Mucosa of gallbladder (tissue), 1 donor: ENCODE results near the gene SLC32A1. TPM values are rescaled to one million over a fixed set of nuclear protein-coding genes. Genes with fewer than 3 reads are reported as not detected.

ENCODE experiments used
- DNase-seq: peaks from one replicate; pipeline ENCODE4 v3.0.0-alpha.2; 2020; ENCODE audit warnings: low spot score
- total RNA-seq: library from RNA; stranded (reverse); gene quantifications from one replicate; pipeline ENCODE4 v1.2.1, GENCODE V29; 2021
- donor health status: DM: no; HTN: no; CAD: no.

Gene SLC32A1, protein sequence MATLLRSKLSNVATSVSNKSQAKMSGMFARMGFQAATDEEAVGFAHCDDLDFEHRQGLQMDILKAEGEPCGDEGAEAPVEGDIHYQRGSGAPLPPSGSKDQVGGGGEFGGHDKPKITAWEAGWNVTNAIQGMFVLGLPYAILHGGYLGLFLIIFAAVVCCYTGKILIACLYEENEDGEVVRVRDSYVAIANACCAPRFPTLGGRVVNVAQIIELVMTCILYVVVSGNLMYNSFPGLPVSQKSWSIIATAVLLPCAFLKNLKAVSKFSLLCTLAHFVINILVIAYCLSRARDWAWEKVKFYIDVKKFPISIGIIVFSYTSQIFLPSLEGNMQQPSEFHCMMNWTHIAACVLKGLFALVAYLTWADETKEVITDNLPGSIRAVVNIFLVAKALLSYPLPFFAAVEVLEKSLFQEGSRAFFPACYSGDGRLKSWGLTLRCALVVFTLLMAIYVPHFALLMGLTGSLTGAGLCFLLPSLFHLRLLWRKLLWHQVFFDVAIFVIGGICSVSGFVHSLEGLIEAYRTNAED
- not detected for total RNA-seq

DNA sequence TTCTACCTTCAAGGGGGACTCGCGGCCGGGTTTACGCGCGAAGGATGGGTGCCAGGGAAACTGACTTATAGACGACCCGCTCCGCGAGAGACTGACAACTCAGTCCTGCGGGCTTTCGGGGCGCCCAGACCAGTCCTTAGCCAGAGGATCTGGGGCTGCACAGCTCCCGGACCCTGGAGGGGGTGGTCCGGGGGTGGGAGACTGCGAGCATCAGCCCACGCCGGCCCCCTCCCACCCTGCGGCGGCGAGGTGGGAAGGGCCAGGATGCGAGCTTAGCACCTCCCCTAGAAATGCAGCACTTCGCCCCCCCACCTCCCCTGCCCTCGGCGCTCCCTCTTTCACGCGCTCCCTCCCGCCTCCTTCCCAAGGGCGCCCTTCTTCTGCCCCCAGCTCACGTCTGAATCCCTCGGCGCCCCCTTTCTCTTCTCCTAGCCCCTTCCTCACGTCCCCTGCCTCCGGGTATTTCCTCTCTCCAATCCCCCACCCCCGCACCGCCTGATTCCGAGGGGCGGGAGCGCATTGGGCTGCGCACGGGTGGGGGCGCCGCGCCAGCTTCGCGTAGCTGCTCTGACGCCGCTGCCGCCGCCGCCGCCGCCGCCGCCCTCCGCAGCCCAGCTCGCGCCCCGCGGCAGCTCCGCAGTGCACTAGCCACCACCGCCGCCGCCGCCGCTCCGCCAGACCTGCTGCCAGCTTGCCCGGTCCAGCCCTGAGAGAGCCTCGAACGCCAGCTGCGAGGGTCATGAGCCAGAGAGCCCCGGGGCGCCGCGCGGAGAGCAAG is at the start of gene SLC32A1:
Gene SLC32A1 (plus strand): TSS at position 639 of the 778 bp plus-strand sequence. CDS start 239 bp downstream, outside the sequence.
- DNase-seq, result no peak

DNA sequence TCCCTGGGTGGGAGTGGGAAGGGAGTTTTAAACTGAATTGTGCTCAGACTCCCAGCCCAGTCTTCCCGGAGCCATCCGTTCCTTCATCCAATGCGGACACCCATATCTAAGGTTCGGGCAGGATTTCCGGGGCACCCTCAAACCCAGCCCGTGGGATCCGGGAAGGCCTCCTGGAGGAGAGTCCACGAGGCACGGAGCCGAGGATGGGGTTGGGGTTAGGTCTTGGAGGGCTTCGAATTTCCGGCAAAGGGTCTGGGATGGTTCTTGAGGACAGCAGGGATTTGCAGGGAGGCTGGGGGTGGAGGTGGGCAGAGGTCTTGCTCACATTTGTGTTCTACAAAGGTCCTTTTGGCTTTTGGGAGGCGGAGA is 49.5 kb upstream of the SLC32A1 start:
- DNase-seq, result no peak

DNA sequence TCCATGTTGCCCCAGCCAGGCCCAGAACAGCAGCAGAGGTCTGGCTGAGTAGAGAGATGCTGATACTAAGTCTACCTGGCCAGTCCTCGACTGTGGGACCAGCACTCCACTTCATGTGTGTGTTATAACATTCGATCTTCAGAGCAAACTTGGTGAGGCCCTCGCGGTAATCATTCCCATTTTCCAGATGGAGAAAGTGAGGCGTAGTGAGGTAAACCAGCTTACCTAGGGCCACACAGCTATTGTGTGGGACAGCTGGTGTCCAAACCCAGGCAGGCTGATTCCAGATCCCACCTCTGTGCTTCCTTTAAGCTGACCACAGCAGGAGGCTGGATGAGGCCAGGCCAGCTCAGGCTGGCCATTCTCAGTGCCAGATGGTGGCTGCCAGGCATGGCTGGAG is 47.7 kb upstream of the SLC32A1 start:
- DNase-seq, result no peak

DNA sequence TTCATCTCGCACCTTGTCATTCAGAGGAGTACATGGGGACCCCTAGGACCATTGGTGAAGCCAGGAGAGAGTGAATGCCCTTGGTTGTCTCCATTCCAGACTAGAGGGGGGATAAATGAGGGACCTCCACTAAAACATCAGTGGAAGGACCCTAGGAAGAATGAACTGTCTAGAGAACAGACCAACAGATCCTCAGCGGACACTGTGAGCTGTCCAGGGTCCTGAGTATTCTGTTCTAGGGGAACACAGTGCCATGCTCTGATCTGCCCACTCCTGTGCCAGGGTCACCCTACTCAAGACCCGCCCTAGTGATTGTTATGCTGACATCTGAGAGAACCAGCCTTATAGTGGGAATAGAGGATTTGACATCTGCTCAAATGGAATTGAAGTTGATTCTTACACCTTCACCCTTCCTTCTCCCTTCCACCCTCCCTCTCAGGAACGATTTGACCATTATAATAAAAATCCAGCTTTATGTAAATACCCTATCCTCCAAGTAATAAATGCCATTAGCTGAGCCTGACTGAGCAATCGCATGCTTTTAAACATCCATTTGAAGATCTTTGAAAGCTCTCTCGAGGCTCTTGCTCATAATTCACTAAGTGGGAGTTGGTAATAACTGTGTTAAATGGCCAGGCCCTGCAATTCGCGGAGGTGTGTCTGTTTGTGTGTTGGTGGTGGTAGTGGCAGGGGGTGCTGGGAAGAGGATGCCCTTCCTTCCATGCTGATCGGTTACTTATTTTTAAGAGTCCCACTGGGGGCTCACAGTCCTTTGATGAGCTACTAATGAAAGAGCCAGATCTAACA is 43.6 kb upstream of the SLC32A1 start:
- peak; percentile 26 for DNase-seq

DNA sequence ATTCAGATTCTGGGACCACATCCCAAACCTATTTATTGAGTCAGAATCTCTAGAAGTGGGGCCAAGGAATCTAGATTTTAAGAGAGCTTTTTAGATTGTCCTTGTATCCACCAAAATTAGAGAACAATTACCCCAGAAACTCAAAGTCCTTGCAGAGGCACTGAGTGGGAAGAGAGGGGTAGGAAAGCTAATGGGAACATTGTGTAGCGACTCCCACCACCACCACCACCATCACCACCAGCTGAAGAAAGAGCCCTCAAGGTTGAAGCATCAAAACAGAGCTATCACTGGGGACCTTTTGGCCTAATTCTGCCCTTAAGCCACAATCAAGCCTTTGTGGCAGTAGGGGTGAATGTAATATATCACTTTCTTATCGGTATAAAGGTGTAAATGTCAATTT is 39.0 kb upstream of the SLC32A1 start:
- DNase-seq, result no peak

DNA sequence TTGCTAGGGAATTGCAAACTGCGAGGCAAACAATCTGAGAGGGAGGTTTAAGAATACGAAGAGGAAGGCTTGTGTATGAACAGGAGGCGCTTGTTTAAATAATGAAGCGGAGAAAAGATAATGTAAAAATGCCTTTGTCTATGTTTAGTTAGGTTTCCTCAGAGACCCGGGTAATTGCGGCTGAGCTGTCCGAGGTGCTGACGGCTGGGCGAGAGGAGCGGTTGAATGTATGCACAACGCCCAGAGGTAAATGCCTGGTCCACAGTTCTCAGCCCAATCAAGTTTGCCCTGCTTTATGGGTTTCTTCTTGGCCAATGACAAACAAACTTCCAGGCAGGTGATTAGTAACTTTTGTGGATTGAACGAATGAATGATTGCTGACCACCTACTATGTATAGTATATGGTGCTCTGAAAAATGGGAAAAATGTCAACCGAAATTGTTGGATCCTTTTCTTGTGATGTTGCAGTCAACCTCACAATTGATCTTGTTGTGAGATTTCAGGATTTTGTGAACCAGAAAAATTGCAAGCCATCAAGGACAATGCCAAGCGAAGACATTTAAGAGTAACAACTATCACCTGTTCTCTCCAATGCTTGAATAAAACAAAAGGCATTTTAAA is 38.3 kb upstream of the SLC32A1 start:
- peak; percentile 64 for DNase-seq

DNA sequence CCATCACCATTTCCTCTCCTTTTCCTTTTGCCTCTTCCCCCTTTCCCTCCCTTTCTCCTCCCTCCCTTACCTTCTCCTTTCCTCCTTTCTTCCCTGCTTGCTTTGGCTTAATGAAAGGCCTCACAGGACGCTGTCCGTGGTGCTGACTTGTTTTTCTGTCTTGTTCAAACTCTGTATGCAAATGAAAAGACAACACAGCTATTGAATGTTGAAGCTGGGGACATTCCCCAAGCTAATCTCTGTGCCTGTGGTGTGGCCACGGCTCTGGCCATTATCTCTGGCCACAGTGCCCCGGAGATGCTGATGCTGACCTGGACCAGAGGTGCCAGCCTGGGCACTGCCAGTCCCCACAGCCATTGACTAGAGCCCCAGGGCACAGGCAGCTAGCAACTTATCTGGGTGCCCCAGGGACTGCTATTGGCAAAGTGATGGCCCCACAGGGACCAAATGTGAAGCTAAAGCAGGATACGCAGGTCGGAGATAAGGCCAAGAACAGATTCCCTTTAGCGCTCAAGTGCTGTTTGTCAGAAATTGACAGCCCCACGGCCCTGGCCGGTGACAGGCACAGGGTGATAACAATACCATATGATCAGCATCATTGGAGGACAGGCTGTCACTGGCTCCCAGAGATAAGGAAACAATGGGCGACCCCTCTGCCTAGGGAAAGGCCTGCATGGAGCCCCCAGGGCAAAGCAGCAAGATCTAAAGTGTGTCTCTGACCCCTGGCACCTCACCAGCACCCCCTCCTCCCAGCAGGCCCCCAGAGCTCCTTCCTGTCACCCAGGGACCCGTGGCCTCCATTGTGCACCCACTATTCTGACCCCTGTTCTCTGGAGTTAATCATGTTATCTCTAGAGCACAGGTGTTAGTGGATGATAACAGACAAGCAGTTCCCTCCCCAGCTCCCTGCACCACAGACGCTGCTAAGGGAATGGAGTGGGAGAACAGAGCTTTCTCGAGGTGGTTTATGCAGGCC is 31.6 kb upstream of the SLC32A1 start:
- peak; percentile 69 for DNase-seq

DNA sequence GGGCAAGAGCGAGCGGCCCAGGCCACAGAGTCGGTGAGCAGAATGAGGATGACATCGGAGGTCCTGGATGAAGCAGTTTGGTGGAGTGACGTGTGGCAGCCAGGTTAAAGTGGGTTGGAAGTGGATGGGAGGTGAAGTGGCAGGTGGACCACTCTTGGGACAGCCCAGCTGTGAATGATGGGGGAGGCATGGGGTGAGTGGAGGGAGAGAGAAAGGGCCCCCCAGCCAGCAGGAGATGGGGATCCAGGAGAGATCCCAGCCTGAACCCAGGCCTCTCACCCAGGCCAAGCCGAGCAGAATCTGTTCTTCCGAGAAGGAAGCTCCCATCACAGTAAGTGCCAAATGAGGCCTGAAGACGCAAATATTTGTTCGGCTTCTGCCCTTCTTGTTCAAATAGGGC is 27.0 kb upstream of the SLC32A1 start:
- DNase-seq, result no peak

DNA sequence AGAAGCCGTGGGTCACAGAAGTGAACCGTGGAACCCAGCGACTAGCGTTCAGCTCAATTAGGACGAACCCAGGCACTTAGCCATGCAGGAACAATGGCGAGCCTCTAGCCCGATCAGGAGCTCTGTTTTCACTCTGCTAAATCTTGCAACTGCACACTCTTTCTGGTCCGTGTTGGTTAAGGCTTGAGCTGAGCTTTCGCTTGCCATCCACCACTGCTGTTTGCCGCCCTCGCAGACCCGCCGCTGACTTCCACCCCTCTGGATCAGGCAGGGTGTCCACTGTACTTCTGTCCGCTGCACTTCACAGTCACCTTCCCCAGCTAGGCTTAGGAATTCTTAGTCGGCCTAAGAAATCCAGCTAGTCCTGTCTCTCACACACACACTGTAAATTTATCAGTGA is 25.7 kb upstream of the SLC32A1 start:
- no peak for DNase-seq

DNA sequence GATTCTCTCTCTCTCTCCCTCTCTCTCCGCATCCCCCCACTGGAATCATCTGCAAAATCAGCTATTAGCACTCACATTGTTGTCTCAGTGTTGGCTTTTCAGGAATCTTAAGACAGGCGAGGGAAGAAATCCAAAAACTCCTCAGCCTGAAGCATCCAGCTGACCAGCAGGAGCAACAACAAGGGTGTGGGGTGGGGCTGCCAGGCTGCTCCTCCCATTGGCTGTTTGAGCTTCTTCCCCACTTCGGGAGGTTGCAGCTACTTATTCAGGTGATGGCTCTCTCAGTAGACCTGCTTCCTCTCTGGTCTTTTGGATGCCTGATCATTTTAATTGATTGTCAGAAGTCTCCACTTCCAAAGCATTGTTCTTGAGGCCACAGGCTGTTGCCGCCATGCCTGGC is 24.1 kb upstream of the SLC32A1 start:
- no peak for DNase-seq

DNA sequence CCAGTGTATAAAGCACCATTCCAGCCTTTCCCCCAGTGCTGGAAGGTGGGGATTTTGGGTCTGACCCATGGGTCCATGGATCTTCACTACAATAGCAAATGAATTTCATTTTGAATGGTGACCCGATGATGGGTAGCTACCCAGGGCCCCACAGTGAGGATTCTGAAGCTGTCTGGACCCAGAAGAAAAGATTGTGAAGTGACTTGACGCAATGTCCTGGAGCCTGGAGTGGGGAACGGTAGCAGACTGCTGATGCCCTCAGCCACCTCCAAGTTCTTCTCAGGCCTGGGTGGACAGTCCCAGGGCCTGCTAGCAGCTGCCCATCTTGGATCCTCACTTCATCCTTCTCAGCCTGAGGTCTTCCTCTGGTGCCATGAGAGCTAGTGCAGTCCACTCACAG is 23.4 kb upstream of the SLC32A1 start:
- DNase-seq, result no peak

DNA sequence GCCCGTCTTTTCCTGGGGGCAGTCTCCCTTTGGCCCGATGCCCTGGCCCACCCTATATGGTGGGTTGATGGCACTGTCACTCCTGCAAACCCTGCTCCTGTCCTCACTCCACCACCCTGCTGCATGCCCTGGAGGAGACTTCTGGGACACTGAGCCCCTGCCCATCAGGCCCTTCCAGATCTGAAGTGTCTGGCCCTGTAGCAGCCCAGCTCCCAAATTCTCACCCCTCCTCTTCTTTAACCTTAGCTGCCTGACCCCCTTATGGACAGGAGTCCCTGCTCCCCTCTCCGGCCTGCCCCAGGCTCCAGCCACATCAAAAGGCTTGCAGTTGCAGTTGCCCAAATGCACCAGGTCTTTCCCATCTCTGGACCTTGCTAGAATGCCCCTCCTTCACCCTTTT is 20.8 kb upstream of the SLC32A1 start:
- DNase-seq, result no peak

DNA sequence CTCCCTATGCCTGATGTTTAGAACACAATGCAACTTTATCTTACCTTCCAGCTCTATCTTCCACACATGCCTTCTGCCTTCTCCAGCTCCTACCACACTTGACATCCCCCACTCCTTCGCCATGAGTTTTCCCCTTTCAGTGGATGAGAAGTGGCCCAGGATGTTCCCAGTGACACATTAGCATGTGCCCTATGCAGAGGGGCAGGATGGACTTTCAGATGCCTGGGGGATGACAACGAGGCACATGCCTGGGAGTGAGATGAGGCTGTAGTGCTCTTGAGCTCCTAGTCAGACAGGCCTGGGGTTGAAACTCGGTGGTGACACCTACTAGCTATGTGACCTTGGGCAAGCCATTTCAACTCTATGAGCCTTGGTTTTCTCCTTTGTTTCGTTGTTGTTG is 20.1 kb upstream of the SLC32A1 start:
- DNase-seq, result no peak

DNA sequence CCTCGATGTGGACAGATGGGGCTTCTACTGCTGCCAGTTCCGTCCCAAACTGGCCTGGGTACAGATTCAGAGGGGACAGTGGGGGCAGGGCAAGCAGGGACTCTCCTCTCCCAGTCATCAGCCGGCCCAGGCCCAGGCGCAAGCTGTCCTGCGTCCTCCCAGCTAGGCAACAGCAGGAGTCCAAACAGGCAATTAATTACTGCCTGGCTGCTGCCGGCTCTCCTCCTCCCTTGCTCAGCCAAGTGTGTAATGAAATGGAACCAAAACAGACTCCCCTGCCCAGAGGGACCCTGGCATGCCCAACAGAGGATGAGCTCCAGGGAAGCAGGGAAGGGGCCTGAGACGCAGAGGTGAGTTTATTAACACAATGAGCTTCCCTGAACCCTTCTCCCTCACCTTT is 17.8 kb upstream of the SLC32A1 start:
- no peak for DNase-seq

DNA sequence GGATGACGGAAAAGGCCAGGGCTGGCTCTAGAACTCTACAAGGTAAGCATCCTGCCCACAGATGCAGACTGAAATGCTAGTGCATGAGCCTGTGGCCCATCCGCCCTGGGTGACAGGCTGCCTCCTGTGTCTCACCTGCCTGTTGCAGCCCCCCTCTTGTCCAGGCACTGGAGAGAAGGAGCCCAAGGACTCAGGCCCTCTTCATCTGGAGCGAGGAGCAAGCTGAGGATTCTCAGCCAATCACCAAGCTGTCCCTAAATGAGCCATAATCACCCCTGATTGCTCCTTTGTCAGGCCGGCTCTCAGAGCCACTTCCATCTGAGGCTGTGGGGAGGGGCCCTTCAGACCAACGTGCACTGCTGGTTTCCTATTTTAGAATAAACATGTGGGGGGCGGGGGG is 10.0 kb upstream of the SLC32A1 start:
- DNase-seq, result no peak

DNA sequence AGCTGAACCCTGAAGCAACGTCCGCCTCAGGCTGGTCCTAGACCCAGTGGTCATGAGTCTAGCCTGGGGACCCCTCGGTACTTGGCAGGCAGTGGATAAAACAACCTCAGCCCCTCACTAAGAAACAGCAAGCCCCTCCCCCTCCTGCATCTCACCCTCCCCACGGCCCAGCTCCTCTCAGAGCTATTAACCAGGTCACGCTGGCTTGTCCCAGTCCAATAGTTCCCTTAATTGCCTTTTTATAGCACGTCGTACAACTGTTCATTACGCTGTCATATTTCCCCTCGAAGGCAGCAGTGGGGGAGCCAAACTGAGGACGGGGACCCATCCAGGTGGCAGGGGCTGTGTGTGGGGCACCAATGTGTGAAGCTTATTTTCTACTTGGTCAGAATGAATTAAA is 8.6 kb upstream of the SLC32A1 start:
- no peak for DNase-seq

DNA sequence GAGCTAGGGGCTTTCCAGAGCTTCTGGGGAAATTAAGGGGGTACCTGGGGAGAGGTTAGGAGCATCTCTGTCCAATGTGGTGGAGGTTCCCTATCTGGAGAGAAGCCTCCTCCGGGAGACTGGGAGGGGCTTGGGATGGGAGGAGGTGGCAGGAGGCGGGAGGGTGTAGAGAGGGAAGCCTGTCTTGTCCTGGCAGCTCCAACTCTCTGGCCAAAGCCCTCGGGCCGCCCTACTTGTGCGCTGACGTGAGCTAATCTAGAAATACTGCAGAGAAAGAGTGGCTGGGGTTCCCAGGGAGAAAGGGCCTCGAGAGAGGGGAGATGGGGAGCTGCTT is 1.6 kb upstream of the SLC32A1 start:
- DNase-seq, result no peak

DNA sequence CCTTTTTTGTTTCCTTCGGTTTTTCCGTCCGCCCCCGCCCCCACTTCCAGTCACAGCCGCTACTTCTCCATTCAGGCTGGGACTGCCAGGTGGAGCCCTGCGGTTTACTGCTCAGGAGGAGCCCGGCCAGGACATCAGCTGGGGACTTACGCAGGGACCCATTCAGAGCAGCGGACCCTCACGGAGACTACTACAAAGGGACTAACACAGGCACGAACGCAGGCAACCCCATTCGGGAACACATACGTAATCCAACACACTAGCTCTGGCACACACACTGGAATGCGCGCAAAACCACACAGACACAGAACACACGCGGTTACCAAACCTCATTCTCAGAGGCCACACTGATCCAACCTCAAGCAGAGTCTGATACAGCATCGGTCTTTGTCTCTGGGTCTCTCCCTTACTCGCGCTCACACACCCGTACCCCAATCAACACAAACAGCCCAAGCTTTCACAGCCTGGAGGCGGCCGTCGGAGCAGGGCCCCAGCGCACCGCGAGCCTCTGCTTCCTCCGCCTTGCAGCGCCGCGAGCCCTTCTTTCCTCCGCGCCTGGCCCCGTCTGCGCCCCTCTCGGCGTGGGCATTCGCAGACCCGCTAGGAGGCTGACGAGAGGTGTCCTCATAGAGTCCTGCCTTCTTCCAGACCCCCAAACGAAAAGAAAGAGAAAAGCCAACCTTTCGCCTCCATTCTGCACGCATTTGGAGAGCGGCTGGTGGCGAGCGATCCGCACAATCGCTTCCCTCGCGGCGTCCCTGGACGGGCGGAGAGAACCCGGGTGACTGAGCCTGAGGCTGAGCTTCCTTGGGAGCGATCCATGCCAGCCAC is 1.1 kb upstream of the SLC32A1 start:
- no peak for DNase-seq

DNA sequence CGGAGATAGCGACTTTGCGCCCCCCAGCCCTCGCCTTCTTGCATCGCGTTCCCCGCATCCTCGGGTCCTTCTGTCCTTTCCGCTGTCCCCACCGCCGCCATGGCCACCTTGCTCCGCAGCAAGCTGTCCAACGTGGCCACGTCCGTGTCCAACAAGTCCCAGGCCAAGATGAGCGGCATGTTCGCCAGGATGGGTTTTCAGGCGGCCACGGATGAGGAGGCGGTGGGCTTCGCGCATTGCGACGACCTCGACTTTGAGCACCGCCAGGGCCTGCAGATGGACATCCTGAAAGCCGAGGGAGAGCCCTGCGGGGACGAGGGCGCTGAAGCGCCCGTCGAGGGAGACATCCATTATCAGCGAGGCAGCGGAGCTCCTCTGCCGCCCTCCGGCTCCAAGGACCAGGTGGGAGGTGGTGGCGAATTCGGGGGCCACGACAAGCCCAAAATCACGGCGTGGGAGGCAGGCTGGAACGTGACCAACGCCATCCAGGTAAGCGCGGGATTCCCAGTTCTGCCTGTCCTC is 401 bp downstream of the SLC32A1 start:
- DNase-seq, result no peak
